SU-DHL-6 (cell line): Measurements from ENCODE around the gene PNP.

Source experiments
- H2AFZ ChIP-seq: fragments of 200-600 bp; sonication (generic); 2 replicates; pipeline ENCODE4 v1.6.1; 2014; ENCODE audit warnings: low read depth, mild to moderate bottlenecking, moderate library complexity, mixed read lengths, antibody characterized with exemption, low read length; ENCODE audit not compliant: severe bottlenecking
- H3F3A ChIP-seq: fragments of 200-600 bp; shearing (Covaris generic); 2 replicates; pipeline ENCODE4 v1.6.0; 2016; ENCODE audit warnings: antibody characterized with exemption, mild to moderate bottlenecking; ENCODE audit not compliant: insufficient read depth
- H3K27ac ChIP-seq: fragments of 200-600 bp; sonication (generic); 2 replicates; pipeline ENCODE4 v1.5.1; 2016; ENCODE audit warnings: low read depth, mild to moderate bottlenecking, low read length, moderate library complexity, mixed read lengths
- H3K27me3 ChIP-seq: fragments of 200-600 bp; sonication (generic), shearing (Covaris generic); 2 replicates; pipeline ENCODE4 v1.6.0; 2014; ENCODE audit warnings: mild to moderate bottlenecking, low read length
- H3K36me3 ChIP-seq: fragments of 200-600 bp; sonication (generic); 2 replicates; pipeline ENCODE4 v1.6.1; 2014; ENCODE audit warnings: mild to moderate bottlenecking, low read length, mixed read lengths
- H3K4me2 ChIP-seq: fragments of 300-600, 200-600 bp; shearing (Covaris generic), sonication (generic); 2 replicates; pipeline ENCODE4 v1.6.0; 2014; ENCODE audit warnings: low read length, low read depth, mild to moderate bottlenecking; ENCODE audit not compliant: poor library complexity, severe bottlenecking
- H3K4me3 ChIP-seq: fragments of 200-600 bp; sonication (generic); 2 replicates; pipeline ENCODE4 v1.5.1; 2014; ENCODE audit warnings: antibody characterized with exemption, low read length, mild to moderate bottlenecking, mixed read lengths; ENCODE audit not compliant: insufficient read depth, poor library complexity, severe bottlenecking
- H3K79me2 ChIP-seq: fragments of 200-600 bp; sonication (generic); 2 replicates; pipeline ENCODE4 v1.6.1; 2014; ENCODE audit warnings: mild to moderate bottlenecking, low read length, moderate library complexity; ENCODE audit not compliant: insufficient read depth
- H3K9ac ChIP-seq: fragments of 200-600 bp; sonication (generic); 2 replicates; pipeline ENCODE4 v1.7.0; 2014; ENCODE audit warnings: mild to moderate bottlenecking, low read length
- H3K9me2 ChIP-seq: fragments of 200-600 bp; sonication (generic); replicated peaks from 2 replicates; pipeline ENCODE4 v1.6.1; 2014; ENCODE audit warnings: low read length; ENCODE audit not compliant: insufficient read depth
- H3K9me3 ChIP-seq: fragments of 200-600 bp; sonication (generic); 2 replicates; pipeline ENCODE4 v1.6.1; 2014; ENCODE audit warnings: low read length, mixed read lengths; ENCODE audit not compliant: insufficient read depth
- H4K20me1 ChIP-seq: fragments of 200-600 bp; sonication (generic); 2 replicates; pipeline ENCODE4 v1.6.1; 2014; ENCODE audit warnings: low read depth, mild to moderate bottlenecking, antibody characterized with exemption, low read length, moderate library complexity, mixed read lengths
- CTCF ChIP-seq: fragments of 200-600 bp; sonication (generic); IDR thresholded peaks from one replicate; pipeline ENCODE4 v1.5.1; 2017; ENCODE audit warnings: antibody characterized with exemption, mild to moderate bottlenecking, low read length, moderate library complexity; ENCODE audit not compliant: insufficient read depth, poor library complexity, severe bottlenecking
- EZH2phosphoT487 ChIP-seq: fragments of 200-600 bp; sonication (generic), shearing (Covaris generic); conservative IDR thresholded peaks from 2 replicates; pipeline ENCODE4 v1.6.1; 2018; ENCODE audit warnings: mild to moderate bottlenecking, antibody characterized with exemption, low read length, moderate library complexity, mixed read lengths

PNP gene

GRCh38 chr14:20428010-20428365 is 41.2 kb upstream of the PNP start:
- H3K4me3 ChIP-seq, result no peak overlapping the region
- H3K4me2 ChIP-seq, result peak overlapping the region; percentile 31
- peak overlapping the region; percentile 30 for H3K9ac ChIP-seq
- no peak overlapping the region for H3K27ac ChIP-seq
- no peaks in the 10 kb centered on the region for H3K27me3 ChIP-seq
- H2AFZ ChIP-seq, result peak overlapping the region; percentile 65
- H3K9me2 ChIP-seq, result no peaks in the 10 kb centered on the region
- H3K79me2 ChIP-seq, result no peaks in the 10 kb centered on the region
- no peaks in the 10 kb centered on the region for H3F3A ChIP-seq
- H3K9me3 ChIP-seq, result no peaks in the 10 kb centered on the region
- H4K20me1 ChIP-seq, result no peaks in the 10 kb centered on the region
- no peak for TF ChIP-seq EZH2phosphoT487
- no peak for TF ChIP-seq CTCF
- no peaks in the 10 kb centered on the region for H3K36me3 ChIP-seq

- H3K4me3 ChIP-seq, result no peak overlapping the region
- no peaks in the 10 kb centered on the region for H3K9me3 ChIP-seq
- no peaks in the 10 kb centered on the region for H3K36me3 ChIP-seq
- TF ChIP-seq EZH2phosphoT487, result no peak
- no peak for TF ChIP-seq CTCF
- H3K9ac ChIP-seq, result no peak overlapping the region
- no peaks in the 10 kb centered on the region for H3F3A ChIP-seq
- no peak overlapping the region for H3K27ac ChIP-seq
- no peak overlapping the region for H2AFZ ChIP-seq
- H3K4me2 ChIP-seq, result no peak overlapping the region
- no peaks in the 10 kb centered on the region for H3K79me2 ChIP-seq
- no peaks in the 10 kb centered on the region for H3K9me2 ChIP-seq
- no peaks in the 10 kb centered on the region for H3K27me3 ChIP-seq
- no peaks in the 10 kb centered on the region for H4K20me1 ChIP-seq
Measured at GRCh38 chr14:20428802-20429201, 40.4 kb upstream of the PNP start.

GRCh38 chr14:20429801-20430669 is 39.2 kb upstream of the PNP start:
- no peak for TF ChIP-seq EZH2phosphoT487
- Histone ChIP-seq H3K4me3 (no peak overlapping the region), H2AFZ (no peak overlapping the region), H4K20me1 (no peaks in the 10 kb centered on the region), H3K79me2 (no peaks in the 10 kb centered on the region), H3K27ac (no peak overlapping the region), H3K9me3 (no peaks in the 10 kb centered on the region), H3F3A (no peaks in the 10 kb centered on the region), H3K9ac (no peak overlapping the region), H3K36me3 (no peaks in the 10 kb centered on the region), H3K27me3 (no peaks in the 10 kb centered on the region), H3K9me2 (no peaks in the 10 kb centered on the region), H3K4me2 (no peak overlapping the region)

GRCh38 chr14:20434701-20435581 is 34.3 kb upstream of the PNP start:
- Histone ChIP-seq H4K20me1 (no peaks in the 10 kb centered on the region), H2AFZ (no peak overlapping the region), H3K79me2 (no peaks in the 10 kb centered on the region), H3K9ac (no peak overlapping the region), H3F3A (no peaks in the 10 kb centered on the region), H3K4me2 (no peak overlapping the region), H3K9me3 (no peaks in the 10 kb centered on the region), H3K4me3 (no peak overlapping the region), H3K27ac (no peak overlapping the region), H3K9me2 (no peaks in the 10 kb centered on the region), H3K36me3 (no peaks in the 10 kb centered on the region), H3K27me3 (no peaks in the 10 kb centered on the region)
- no peak for TF ChIP-seq EZH2phosphoT487
- TF ChIP-seq CTCF, result no peak
